K562 (cell line): ENCODE measurements around the gene MAGEB4.

Source experiments
- CTCF ChIP-seq, 3 experiments: IDR thresholded peaks in 2 of 3; conservative IDR thresholded peaks in 1 of 3; 2 replicates each; pipeline ENCODE4 v1.5.1; 2011 to 2012; ENCODE audit warnings: low read length in 3 of 3, mild to moderate bottlenecking in 3 of 3, control low read depth in 2 of 3, improper control_type of control experiment in 1 of 3, inconsistent platforms in 1 of 3, low read depth in 1 of 3, mixed read lengths in 1 of 3, moderate library complexity in 1 of 3; ENCODE audit not compliant: insufficient read depth in 2 of 3
- EP400 ChIP-seq: fragments of 450-650 bp; IDR thresholded peaks from 2 replicates; pipeline ENCODE4 v1.6.1; 2017; ENCODE audit warnings: antibody characterized with exemption, mild to moderate bottlenecking, moderate library complexity
- FOXJ3 ChIP-seq: sonication (generic); formaldehyde crosslinking; IDR thresholded peaks from 2 replicates; pipeline ENCODE4 v1.4.0; 2020; ENCODE audit warnings: mild to moderate bottlenecking, missing genetic modification reagents
- MTA2 ChIP-seq: fragments of 450-650 bp; IDR thresholded peaks from 2 replicates; pipeline ENCODE4 v1.6.1; 2016; ENCODE audit warnings: low read depth
- MXD1 ChIP-seq: fragments of 250-450 bp; sonication (Bioruptor Pico); IDR thresholded peaks from 2 replicates; pipeline ENCODE4 v1.8.0; 2021; ENCODE audit warnings: borderline replicate concordance, mild to moderate bottlenecking, moderate library complexity; ENCODE audit not compliant: poor library complexity, severe bottlenecking
- RBM39 ChIP-seq: fragments of 200-400 bp; formaldehyde crosslinking; optimal IDR thresholded peaks from 2 replicates; pipeline ENCODE3; 2018; ENCODE audit warnings: low read depth, low read length
- TAF1 ChIP-seq: IDR thresholded peaks from 2 replicates; pipeline ENCODE4 v1.6.1; 2011; ENCODE audit warnings: mild to moderate bottlenecking, low read length, moderate library complexity; ENCODE audit not compliant: insufficient read depth, control insufficient read depth, severe bottlenecking; ENCODE audit errors: extremely low read depth
- UBTF ChIP-seq, 2 experiments: IDR thresholded peaks; 2 replicates each; pipeline ENCODE4 v1.6.1; 2012; ENCODE audit warnings: improper control_type of control experiment in 2 of 2, low read depth in 2 of 2, low read length in 2 of 2, borderline replicate concordance in 1 of 2

- TF ChIP-seq MTA2 (no peak), CTCF (IDR thresholded peaks at IDR 0.05 in 2 of 3, conservative IDR thresholded peaks at IDR 0.05 in 1 of 3; ENCODE audit: insufficient read depth in 2 of 3, low read depth in 1 of 3, low read length in 3 of 3) (no peak), FOXJ3 (no peak), UBTF (IDR thresholded peaks at IDR 0.05; ENCODE audit: borderline replicate concordance in 1 of 2, low read depth in 2 of 2, low read length in 2 of 2) (no peak), TAF1 (no peak), EP400 (no peak), RBM39 (no peak), MXD1 (CRISPR knock-in tag) (no peak)
These were observed 17.3 kb upstream of the MAGEB4 start for GRCh38 chrX:30224536-30224935.
